ENCODE measurements around the gene MB.

DNA sequence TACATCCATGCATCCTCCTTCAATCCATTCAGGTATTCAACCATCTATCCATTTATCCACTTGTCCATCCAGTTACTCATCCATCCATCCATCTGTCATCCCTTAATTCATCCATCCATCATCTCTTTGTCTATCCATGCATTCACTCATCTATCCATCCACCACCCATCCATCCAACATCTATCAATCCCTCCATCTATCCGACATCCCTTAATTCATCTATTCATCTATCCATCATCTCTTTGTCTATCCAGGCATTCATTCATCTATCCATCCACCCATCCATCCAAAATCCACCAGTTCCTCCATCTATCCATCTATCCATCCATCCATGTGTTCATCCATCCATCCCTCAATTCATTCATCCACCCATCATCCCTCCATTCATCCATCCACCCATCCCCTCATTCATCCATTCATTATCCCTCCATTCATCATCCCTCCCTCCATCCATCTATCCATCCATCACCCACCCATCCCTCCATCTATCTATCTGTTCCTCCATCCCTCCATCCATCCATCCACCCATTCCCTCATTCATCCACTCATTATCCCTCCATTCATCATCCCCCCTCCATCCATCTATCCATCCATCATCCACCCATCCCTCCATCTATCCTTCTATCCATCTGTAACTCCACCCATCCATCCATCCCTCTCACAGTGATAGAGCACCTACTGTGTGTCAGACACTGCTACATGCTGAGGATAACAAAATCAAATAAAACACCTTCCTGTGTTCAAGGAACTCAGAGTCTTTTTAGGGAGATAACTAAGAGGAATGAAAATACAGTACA lies 1.5 kb upstream of the MB start:
- TF ChIP-seq CTCF (IDR thresholded peaks at IDR 0.05; ENCODE audit: low read depth, low read length, missing input control) (no peak), JUND (IDR thresholded peaks at IDR 0.05) (no peak), SP1 (IDR thresholded peaks at IDR 0.05) (no peak), FOXA1 (IDR thresholded peaks at IDR 0.05) (no peak), TAF1 (conservative IDR thresholded peaks at IDR 0.05) (no peak)

Measured in liver (tissue), 3 donors.